ENCODE results near the gene RETSAT.
"Not testable (repeated sequence)": the region's sequence is repeated elsewhere in the genome, so short reads cannot be mapped to it uniquely, and the experiment has no call there.

The RETSAT gene

DNA sequence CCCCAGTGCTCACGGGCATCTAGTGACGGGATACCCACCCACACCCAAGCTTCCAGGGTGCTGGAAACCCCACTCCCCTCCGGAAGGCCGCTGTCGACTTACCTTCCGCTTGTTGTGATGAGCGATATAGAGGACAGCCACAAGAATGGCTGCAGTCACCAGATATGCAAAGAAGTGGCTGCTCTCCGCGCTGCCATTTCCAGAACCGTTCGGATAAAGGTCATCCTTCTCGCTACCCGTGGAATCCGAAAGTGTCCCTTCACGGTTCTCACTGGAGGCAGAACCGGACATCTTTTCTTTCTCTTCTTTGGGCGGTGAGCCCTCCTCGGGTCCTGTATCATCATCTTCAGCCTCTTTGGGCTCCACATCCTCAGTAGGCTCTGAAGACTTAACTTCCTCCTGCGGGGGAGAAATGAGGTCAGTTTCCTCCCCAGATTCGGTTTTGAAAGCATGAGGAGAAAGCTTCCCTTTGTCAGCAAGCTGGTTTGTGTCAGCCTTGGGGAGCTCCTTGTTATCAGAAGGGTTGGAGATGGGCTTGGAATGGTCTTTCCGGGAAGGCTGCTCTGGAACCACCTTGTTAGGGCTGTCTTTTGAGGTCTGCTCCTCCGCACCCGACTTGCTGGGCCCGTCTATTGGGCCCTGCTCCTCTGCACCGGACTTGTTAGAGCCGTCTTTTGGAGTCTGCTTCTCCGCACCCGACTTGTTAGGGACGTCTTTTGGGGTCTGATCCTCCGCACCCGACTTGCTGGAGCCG lies 27.7 kb downstream of the RETSAT start:
- DNase-seq (ENCODE audit: low read depth), result peak; percentile 33
- TF ChIP-seq, protein P1, sequence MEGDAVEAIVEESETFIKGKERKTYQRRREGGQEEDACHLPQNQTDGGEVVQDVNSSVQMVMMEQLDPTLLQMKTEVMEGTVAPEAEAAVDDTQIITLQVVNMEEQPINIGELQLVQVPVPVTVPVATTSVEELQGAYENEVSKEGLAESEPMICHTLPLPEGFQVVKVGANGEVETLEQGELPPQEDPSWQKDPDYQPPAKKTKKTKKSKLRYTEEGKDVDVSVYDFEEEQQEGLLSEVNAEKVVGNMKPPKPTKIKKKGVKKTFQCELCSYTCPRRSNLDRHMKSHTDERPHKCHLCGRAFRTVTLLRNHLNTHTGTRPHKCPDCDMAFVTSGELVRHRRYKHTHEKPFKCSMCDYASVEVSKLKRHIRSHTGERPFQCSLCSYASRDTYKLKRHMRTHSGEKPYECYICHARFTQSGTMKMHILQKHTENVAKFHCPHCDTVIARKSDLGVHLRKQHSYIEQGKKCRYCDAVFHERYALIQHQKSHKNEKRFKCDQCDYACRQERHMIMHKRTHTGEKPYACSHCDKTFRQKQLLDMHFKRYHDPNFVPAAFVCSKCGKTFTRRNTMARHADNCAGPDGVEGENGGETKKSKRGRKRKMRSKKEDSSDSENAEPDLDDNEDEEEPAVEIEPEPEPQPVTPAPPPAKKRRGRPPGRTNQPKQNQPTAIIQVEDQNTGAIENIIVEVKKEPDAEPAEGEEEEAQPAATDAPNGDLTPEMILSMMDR (IDR thresholded peaks at IDR 0.05; ENCODE audit: insufficient read depth, low read depth, low read length, missing control alignments), result no peak
- H3K4me3 ChIP-seq (ENCODE audit: low read length), result peak overlapping the region; percentile 88

DNA sequence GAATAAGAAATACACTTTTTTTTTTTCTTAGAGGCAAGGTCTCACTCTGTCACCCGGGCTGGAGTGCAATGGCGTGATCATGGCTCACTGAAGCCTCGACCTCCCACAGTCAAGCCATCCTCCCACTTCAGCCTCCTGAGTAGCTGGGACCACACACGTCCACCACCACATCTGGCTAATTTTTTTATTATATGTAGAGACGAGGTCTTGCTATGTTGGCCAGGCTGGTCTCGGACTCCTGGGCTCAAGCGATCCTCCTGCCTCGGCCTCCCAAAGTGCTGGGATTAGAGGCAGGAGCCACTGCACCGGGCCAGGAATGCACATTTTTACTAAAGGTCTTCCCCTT lies 28.9 kb downstream of the RETSAT start:
- no peak for DNase-seq (ENCODE audit: low read depth)
- TF ChIP-seq, protein P1 (IDR thresholded peaks at IDR 0.05; ENCODE audit: insufficient read depth, low read depth, low read length, missing control alignments), result no peak
- peak overlapping the region; percentile 88 for H3K4me3 ChIP-seq (ENCODE audit: low read length)

DNA sequence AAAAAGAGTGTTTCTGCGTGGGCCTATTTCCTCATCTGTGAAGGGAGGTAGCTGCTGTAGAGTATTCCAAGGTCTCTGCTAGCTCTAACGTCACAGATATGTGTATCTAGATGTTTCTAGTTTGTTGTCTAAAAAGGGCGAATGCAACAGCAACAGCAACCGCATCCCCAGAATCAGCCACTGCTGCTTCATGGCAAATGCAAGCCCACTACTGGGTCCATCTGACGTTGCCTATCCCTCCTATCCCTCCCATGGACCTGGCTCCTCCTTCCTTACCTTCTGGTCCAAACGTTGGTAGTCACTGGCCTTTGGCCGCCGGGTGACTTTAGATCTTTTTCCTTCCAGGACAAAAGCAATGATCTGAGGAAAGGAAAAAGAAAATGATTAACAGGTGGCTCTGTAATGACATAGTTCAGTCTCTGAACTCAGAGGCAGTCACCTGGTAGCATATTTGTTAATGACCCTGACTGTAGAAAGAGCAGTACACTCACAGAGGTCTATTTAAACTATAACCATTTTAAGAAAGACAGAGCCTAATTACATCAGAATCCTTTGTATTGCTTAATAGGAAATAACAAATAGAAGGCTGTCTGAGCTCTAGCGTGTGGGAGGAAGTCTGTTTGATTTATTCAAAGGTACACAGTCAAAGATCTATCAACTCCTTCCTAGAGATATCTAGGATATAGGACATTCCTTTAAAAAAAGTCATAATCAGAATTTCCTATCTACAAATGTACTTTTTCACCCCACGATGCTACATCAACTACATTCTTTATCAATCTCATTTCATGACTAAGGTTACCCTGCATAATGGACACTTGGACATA lies 29.5 kb downstream of the RETSAT start:
- DNase-seq (ENCODE audit: low read depth), result peak; percentile 48
- TF ChIP-seq, protein P1 (IDR thresholded peaks at IDR 0.05; ENCODE audit: insufficient read depth, low read depth, low read length, missing control alignments), result no peak
- peak overlapping the region; percentile 88 for H3K4me3 ChIP-seq (ENCODE audit: low read length)

DNA sequence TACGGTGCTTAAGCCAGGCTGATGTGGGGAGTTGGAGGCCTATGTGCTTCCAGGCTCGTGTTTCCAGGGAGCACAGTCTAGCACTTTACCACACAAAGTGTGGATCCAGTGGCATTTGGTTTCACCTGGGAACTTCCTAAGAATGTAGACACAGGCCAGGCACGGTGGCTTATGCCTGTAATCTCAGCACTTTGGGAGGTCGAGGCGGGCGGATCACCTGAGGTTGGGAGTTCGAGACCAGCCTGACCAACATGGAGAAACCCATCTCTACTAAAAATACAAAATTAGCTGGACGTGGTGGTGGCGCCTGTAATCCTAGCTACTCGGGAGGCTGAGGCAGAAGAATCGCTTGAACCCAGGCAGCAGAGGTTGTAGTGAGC lies 30.4 kb downstream of the RETSAT start:
- DNase-seq (ENCODE audit: low read depth); H3K4me3 ChIP-seq (ENCODE audit: low read length): not testable (repeated sequence)

DNA sequence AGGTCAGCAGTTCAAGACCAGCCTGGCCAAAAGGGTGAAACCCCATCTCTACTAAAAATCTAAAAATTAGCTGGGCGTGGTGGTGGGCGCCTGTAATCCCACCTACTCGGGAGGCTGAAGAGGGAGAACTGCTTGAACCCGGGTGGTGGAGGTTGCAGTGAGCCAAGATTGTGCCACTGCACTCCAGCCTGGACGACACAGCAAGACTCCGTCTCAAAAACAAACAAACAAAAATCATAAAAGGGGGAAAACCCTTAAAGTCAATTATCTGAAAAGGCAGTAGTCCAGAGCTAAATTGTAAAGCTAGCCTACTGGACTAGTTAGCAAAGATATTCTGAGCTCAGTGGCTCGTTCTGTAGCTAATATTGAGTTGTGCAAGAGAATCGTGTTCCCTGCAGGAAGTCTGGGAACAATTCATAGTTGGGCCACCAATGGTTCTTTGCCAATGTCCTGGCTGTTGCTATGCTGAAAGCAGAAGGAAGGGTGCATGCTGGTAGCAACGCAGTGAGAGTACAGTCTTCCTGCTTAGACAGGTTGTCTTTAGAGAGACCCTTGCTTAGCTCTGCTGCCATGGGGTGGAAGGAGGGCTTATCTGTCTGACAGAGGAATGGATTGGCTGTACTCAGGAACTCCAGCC lies 30.9 kb downstream of the RETSAT start:
- H3K4me3 ChIP-seq (ENCODE audit: low read length), result no peak overlapping the region
- TF ChIP-seq, protein P1 (IDR thresholded peaks at IDR 0.05; ENCODE audit: insufficient read depth, low read depth, low read length, missing control alignments), result no peak
- DNase-seq (ENCODE audit: low read depth), result no peak

DNA sequence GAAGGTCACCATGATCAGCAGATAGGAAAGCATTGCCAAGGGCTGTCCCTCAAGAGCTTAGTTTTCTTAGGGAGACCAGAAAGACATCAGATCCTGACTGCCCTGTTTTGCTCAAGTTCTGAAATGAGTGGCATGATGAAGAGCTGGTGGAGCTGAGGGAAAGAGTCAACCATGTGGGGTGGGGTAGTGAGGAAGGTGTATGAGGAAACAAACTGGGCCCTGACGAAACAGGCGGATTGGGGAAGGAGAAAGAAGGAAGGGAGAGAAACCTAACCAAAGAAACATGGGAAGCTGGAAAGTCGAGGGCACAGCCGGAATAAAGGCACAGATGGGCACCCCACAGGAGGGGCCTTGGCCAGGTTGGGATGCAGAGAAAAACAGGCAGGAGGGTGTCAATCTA lies 34.5 kb downstream of the RETSAT start:
- DNase-seq (ENCODE audit: low read depth), result no peak
- TF ChIP-seq, protein P1 (IDR thresholded peaks at IDR 0.05; ENCODE audit: insufficient read depth, low read depth, low read length, missing control alignments), result no peak
- no peak overlapping the region for H3K4me3 ChIP-seq (ENCODE audit: low read length)
